Hippocampal formation (tissue), 2 donors: Measurements from ENCODE around the gene HOXC12.

ENCODE experiments used
- DNase-seq, 2 donors: peaks; one replicate each; lab custom pipeline; 2025; lab: John Stamatoyannopoulos, UW

HOXC12 gene

GRCh38 chr12:53996240-53997203 lies 41.8 kb downstream of the HOXC12 start:
- no peak for DNase-seq

- DNase-seq = no peak
Observed at GRCh38 chr12:53997204-53998109, 42.8 kb downstream of the HOXC12 start.

GRCh38 chr12:53998110-53998899 lies 43.6 kb downstream of the HOXC12 start:
- DNase-seq = no peak

DNA sequence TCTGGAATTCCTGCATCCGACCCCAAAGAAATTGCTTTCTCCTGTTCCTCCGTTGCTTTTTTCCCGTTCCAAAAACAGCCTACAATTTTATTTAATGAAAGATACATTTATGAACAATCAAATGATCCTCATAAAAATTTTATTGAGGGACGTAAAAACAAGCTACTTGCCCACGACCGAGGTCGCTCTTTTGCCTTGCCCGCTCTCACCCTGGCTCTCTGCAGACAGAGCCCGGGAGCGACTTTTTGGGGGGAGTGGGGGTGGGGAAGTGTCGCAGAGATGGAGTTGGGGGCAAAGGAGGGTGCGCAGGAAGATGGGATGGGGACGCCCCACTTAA lies 44.2 kb downstream of the HOXC12 start:
- DNase-seq = no peak

DNA sequence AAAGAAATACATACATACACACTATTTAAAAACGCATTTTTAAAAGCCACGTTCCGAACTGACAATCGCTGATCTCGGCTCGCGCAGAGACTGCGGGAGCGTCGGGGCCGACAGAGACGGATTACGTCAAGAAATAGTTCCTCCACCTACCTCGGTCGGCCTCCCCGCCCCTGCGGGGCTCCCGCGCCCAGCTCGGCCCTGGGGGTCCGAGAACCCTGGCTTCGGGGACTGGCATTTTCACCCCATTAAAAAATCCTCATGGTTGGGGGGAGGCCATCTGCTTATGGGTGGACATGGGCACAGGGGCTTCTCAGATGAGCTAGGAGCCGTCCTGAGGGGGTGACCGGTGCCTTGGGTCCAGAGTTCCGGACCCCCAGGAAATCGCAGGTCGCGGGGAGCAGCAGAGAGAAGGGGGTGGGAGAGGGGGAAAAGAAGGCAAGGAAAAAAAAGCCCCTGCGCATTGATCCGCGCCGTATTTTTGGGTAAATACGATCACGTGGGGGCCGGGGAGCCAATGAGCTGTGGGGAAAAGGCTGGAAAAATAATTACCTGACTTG lies 44.9 kb downstream of the HOXC12 start:
- DNase-seq = no peak

DNA sequence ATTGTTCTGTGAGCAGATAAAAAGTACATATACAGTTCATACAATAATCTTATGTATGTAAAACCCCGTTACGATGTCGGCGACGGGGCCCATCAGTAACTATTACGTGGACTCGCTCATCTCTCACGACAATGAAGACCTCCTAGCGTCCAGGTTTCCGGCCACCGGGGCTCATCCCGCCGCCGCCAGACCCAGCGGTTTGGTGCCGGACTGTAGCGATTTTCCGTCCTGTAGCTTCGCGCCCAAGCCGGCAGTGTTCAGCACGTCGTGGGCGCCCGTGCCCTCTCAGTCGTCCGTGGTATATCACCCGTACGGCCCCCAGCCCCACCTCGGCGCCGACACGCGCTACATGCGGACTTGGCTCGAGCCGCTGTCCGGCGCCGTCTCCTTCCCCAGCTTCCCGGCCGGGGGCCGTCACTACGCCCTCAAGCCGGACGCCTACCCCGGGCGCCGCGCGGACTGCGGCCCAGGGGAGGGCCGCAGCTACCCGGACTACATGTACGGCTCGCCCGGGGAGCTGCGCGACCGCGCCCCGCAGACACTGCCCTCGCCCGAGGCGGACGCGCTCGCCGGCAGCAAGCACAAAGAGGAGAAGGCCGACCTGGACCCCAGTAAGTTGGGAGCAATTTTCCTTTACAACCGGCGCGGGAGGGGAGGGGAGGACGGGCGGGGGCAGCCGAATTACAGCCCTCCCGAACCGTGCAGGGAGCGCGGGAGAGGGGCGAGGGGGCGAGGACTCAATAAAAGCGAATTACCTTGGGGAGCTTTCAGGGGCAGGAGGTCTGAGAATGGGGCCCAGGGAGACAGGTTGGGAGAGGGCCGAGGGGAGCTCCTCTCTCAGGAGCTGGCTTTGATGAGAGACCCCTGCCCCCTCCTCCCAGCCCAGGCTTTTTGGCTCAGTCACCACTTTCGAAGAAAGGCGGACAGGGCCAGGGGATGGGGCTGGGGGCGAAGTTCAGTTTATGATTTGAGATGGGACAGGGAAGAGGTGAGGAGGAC lies 45.7 kb downstream of the HOXC12 start, which contains the start of gene HOXC9:
Gene HOXC9 (plus strand): TSS at position 46 of the 999 bp plus-strand sequence. CDS start 28 bp downstream, at position 74.
- no peak for DNase-seq

GRCh38 chr12:54001283-54002187 lies 46.8 kb downstream of the HOXC12 start:
- no peak for DNase-seq

DNA sequence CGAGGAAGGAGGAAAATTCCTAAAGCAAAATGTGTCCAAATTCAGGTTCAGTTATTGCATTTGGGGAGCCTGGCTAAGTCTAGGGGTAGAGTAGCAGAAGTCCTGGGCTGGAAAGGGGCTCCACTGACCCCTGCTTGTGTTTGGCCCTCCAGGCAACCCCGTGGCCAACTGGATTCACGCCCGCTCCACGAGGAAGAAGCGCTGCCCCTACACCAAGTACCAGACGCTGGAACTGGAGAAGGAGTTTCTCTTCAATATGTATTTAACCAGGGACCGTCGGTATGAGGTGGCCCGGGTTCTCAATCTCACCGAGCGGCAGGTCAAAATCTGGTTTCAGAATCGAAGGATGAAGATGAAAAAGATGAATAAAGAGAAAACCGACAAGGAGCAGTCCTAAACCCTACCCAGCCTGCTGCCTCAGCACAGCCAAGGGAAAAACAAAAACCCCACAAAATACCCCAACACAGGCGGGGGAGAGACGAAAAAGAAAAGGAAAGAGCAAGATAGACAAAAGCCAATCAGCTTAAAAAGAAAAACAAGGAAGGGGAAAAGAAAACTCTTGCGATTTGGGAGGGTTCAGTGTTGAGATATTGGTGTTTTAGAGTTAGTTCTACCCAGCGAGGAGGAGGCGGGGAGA lies 47.7 kb downstream of the HOXC12 start:
- no peak for DNase-seq

GRCh38 chr12:54002915-54003389 lies 48.2 kb downstream of the HOXC12 start:
- no peak for DNase-seq

- no peak for DNase-seq
Observed at GRCh38 chr12:54003625-54004024, 48.9 kb downstream of the HOXC12 start.

- DNase-seq = no peak
Observed at GRCh38 chr12:54004063-54004840, 49.5 kb downstream of the HOXC12 start.

GRCh38 chr12:54004841-54005530 lies 50.3 kb downstream of the HOXC12 start:
- no peak for DNase-seq

DNA sequence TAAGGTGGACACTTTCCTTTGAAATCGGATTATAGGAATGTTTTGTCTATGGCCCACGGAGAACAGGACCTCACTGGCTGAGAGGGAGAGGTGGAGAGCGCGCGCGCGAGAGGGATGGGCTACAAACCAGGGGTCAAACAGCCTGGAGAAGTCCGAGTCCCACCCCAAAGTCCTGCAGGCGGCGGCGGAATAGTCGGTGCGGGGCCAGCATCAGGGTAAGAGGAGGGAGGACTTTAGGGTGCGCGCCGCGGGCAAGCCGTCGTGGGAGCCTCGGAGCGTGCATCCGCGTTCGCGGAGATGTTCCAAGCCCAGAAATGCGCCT lies 50.8 kb downstream of the HOXC12 start:
- DNase-seq = no peak

GRCh38 chr12:54005853-54006558 lies 51.3 kb downstream of the HOXC12 start:
- DNase-seq = peak in 1 of 2 donors; percentile 66

GRCh38 chr12:54006559-54007220 lies 52.0 kb downstream of the HOXC12 start:
- no peak for DNase-seq
